H9 (cell line): ENCODE data around the gene DCANP1. TPM values are rescaled to one million over a fixed set of nuclear protein-coding genes. Genes with fewer than 3 reads are reported as not detected.
A peak's percentile ranks its signal among the peaks of the same experiment; 100 is the strongest.

ENCODE experiments used
- DNase-seq: peaks from one replicate; pipeline ENCODE4 v3.0.0-alpha.2; 2017
- H2AFZ ChIP-seq: one replicate; pipeline ENCODE4 v1.6.1; 2013; ENCODE audit warnings: mild to moderate bottlenecking, low read length, control low read depth, moderate library complexity
- H2AK5ac ChIP-seq: 2 replicates; pipeline ENCODE4 v1.6.1; 2013; ENCODE audit warnings: low read length, control low read depth, mixed read lengths; ENCODE audit not compliant: insufficient read length
- H2BK120ac ChIP-seq: one replicate; pipeline ENCODE4 v1.6.1; 2013; ENCODE audit warnings: low read depth, mild to moderate bottlenecking, low read length, control low read depth, inconsistent platforms; ENCODE audit not compliant: poor library complexity, severe bottlenecking
- H2BK12ac ChIP-seq: 2 replicates; pipeline ENCODE4 v1.6.1; 2013; ENCODE audit warnings: low read length, control low read depth, mixed read lengths, low read depth; ENCODE audit not compliant: insufficient read length
- H2BK15ac ChIP-seq: 2 replicates; pipeline ENCODE4 v1.6.1; 2013; ENCODE audit warnings: low read depth, low read length, control low read depth
- H2BK20ac ChIP-seq: one replicate; pipeline ENCODE4 v1.6.1; 2013; ENCODE audit warnings: low read depth, mild to moderate bottlenecking, low read length, control low read depth, inconsistent platforms; ENCODE audit not compliant: poor library complexity, severe bottlenecking
- H2BK5ac ChIP-seq: 2 replicates; pipeline ENCODE4 v1.6.1; 2013; ENCODE audit warnings: low read length, control low read depth, mixed read lengths; ENCODE audit not compliant: insufficient read length
- H3K14ac ChIP-seq: 2 replicates; pipeline ENCODE4 v1.6.1; 2013; ENCODE audit warnings: low read length, control low read depth; ENCODE audit not compliant: insufficient read depth
- H3K18ac ChIP-seq: 2 replicates; pipeline ENCODE4 v1.6.1; 2013; ENCODE audit warnings: low read depth, mild to moderate bottlenecking, mixed read lengths, low read length, control low read depth; ENCODE audit not compliant: insufficient read length
- H3K23ac ChIP-seq: 2 replicates; pipeline ENCODE4 v1.6.1; 2013; ENCODE audit warnings: low read length, control low read depth, mixed read lengths, low read depth; ENCODE audit not compliant: insufficient read length
- H3K23me2 ChIP-seq: 2 replicates; pipeline ENCODE4 v1.6.1; 2013; ENCODE audit warnings: low read depth, mild to moderate bottlenecking, mixed read lengths, low read length, control low read depth; ENCODE audit not compliant: insufficient read length, poor library complexity, severe bottlenecking
- H3K27ac ChIP-seq: 2 replicates; pipeline ENCODE4 v1.5.1; 2013; ENCODE audit warnings: low read length, control low read depth, mixed read lengths, low read depth; ENCODE audit not compliant: insufficient read length
- H3K27me3 ChIP-seq: 2 replicates; pipeline ENCODE4 v1.6.1; 2013; ENCODE audit warnings: low read length, control low read depth, inconsistent platforms; ENCODE audit not compliant: insufficient read depth
- H3K4ac ChIP-seq: 2 replicates; pipeline ENCODE4 v1.6.1; 2013; ENCODE audit warnings: low read depth, mild to moderate bottlenecking, control low read depth, inconsistent platforms, low read length, moderate library complexity
- H3K4me1 ChIP-seq: 2 replicates; pipeline ENCODE4 v1.6.1; 2013; ENCODE audit warnings: low read length, control low read depth, inconsistent platforms; ENCODE audit not compliant: insufficient read depth
- H3K4me2 ChIP-seq: 2 replicates; pipeline ENCODE4 v1.6.1; 2013; ENCODE audit warnings: low read length, control low read depth, mixed read lengths; ENCODE audit not compliant: insufficient read length, insufficient read depth
- H3K56ac ChIP-seq: 2 replicates; pipeline ENCODE4 v1.6.1; 2013; ENCODE audit warnings: low read depth, mild to moderate bottlenecking, mixed read lengths, low read length, control low read depth; ENCODE audit not compliant: insufficient read length
- H3K79me1 ChIP-seq: 2 replicates; pipeline ENCODE4 v1.6.1; 2013; ENCODE audit warnings: low read depth, mild to moderate bottlenecking, moderate library complexity, low read length, control low read depth, inconsistent platforms; ENCODE audit not compliant: insufficient read depth, poor library complexity, severe bottlenecking
- H3K79me2 ChIP-seq: 2 replicates; pipeline ENCODE4 v1.6.1; 2013; ENCODE audit warnings: low read length, control low read depth, inconsistent platforms; ENCODE audit not compliant: insufficient read depth
- H3K9ac ChIP-seq: 2 replicates; pipeline ENCODE4 v1.6.1; 2013; ENCODE audit warnings: low read length, control low read depth, mixed read lengths; ENCODE audit not compliant: insufficient read length; ENCODE audit errors: extremely low read depth
- H3K9me3 ChIP-seq: one replicate; pipeline ENCODE4 v1.6.1; 2013; ENCODE audit warnings: low read depth, low read length, inconsistent platforms; ENCODE audit not compliant: control insufficient read depth
- H3T11ph ChIP-seq: one replicate; pipeline ENCODE4 v1.6.1; 2013; ENCODE audit warnings: mild to moderate bottlenecking, low read length, control low read depth, inconsistent platforms
- H4K20me1 ChIP-seq: one replicate; pipeline ENCODE4 v1.6.1; 2013; ENCODE audit not compliant: control insufficient read depth, insufficient read length, insufficient read depth
- H4K5ac ChIP-seq: 2 replicates; pipeline ENCODE4 v1.6.1; 2013; ENCODE audit warnings: low read depth, mild to moderate bottlenecking, mixed read lengths, low read length, control low read depth; ENCODE audit not compliant: insufficient read length
- H4K8ac ChIP-seq: replicated peaks from 2 replicates; pipeline ENCODE4 v1.6.1; 2013; ENCODE audit warnings: low read length, control low read depth, mixed read lengths, low read depth; ENCODE audit not compliant: insufficient read length
- H4K91ac ChIP-seq: 2 replicates; pipeline ENCODE4 v1.6.1; 2013; ENCODE audit warnings: low read depth, mild to moderate bottlenecking, moderate library complexity, mixed read lengths, low read length, control low read depth; ENCODE audit not compliant: insufficient read length
- H3K27ac Mint-ChIP-seq, 3 experiments: 2 replicates in 2 of 3; 3 replicates in 1 of 3; pipeline ENCODE4 v1.8.0; 2020 to 2021; ENCODE audit warnings: mixed read lengths in 3 of 3, mild to moderate bottlenecking in 1 of 3, moderate library complexity in 1 of 3
- H3K27me3 Mint-ChIP-seq: 2 replicates; pipeline ENCODE4 v1.8.0; 2021; ENCODE audit warnings: low read depth, mild to moderate bottlenecking, moderate library complexity, mixed read lengths
- H3K36me3 Mint-ChIP-seq, 3 experiments: 2 replicates in 2 of 3; 3 replicates in 1 of 3; pipeline ENCODE4 v1.8.0; 2020 to 2021; ENCODE audit warnings: low read depth in 3 of 3, mixed read lengths in 3 of 3; ENCODE audit not compliant: insufficient read depth in 1 of 3
- H3K4me1 Mint-ChIP-seq, 2 experiments: 2 replicates each; pipeline ENCODE4 v1.8.0; 2020; ENCODE audit warnings: mixed read lengths in 2 of 2
- H3K4me3 Mint-ChIP-seq, 2 experiments: 2 replicates in 1 of 2; 3 replicates in 1 of 2; pipeline ENCODE4 v1.8.0; 2020 to 2021; ENCODE audit warnings: mild to moderate bottlenecking in 2 of 2, mixed read lengths in 2 of 2, moderate library complexity in 1 of 2
- H3K9me3 Mint-ChIP-seq, 2 experiments: 2 replicates in 1 of 2; 3 replicates in 1 of 2; pipeline ENCODE4 v1.8.0; 2020; ENCODE audit warnings: mild to moderate bottlenecking in 2 of 2, mixed read lengths in 2 of 2, moderate library complexity in 1 of 2
- WGBS: extraction: QIAGEN DNeasy Blood & Tissue Kit; methylation state at CpG from one replicate; pipeline ENCODE4 v1.1.7; 2013; ENCODE audit warnings: missing lambda C conversion rate, low lambda C conversion rate, mixed read lengths; ENCODE audit not compliant: insufficient read length; ENCODE audit errors: extremely low coverage; 5-methylcytosine and 5-hydroxymethylcytosine counted together
- total RNA-seq: library from RNA; stranded (reverse); gene quantifications from 2 replicates; pipeline ENCODE4 v1.2.1, GENCODE V29; 2021
- TF ChIP-seq, protein P1 (sequence below): fragments of 200-600 bp; sonication (generic); conservative IDR thresholded peaks from 3 replicates; pipeline ENCODE4 v1.8.0; 2021; ENCODE audit warnings: antibody characterized with exemption, mild to moderate bottlenecking

DCANP1 gene
- total RNA-seq, 1 experiment from 2014 or later = not detected

- no peak overlapping the region for H3K9ac ChIP-seq
- no peak overlapping the region for H4K8ac ChIP-seq
- peaks cover 0 to 13% (median 2%) of the 10 kb centered on the region in 3 experiments; a peak in 3 of 7 replicates for H3K36me3 Mint-ChIP-seq
- H3K27ac ChIP-seq = no peak overlapping the region
- H3K27me3 ChIP-seq = peaks cover 13% of the 10 kb centered on the region; the same call in 1 of the 2 replicates
- no peak overlapping the region for H3K23ac ChIP-seq
- H2BK12ac ChIP-seq = no peak overlapping the region
- H3T11ph ChIP-seq = no peak overlapping the region
- H3K9me3 ChIP-seq = no peaks in the 10 kb centered on the region
- peaks cover 60% of the 10 kb centered on the region for H3K27me3 Mint-ChIP-seq
- no CpG with 5 or more reads among the region's 5 CpGs for whole genome bisulfite sequencing
- no peak overlapping the region for H3K56ac ChIP-seq
- peaks cover 12% of the 10 kb centered on the region; the same call in 1 of the 2 replicates for H3K79me2 ChIP-seq
- peaks cover 0 to 2% of the 10 kb centered on the region in 2 experiments; a peak in 1 of 5 replicates for H3K9me3 Mint-ChIP-seq
- no peak overlapping the region for H4K91ac ChIP-seq
- H4K20me1 ChIP-seq = peaks cover 2% of the 10 kb centered on the region
- no peak overlapping the region for H4K5ac ChIP-seq
- H3K4me3 Mint-ChIP-seq = peak overlapping the region; percentile 28 to 63; a peak in 3 of 5 replicates
- no peak overlapping the region for H3K27ac Mint-ChIP-seq
- peaks cover 11% of the 10 kb centered on the region; the same call in 1 of the 2 replicates for H3K4me1 ChIP-seq
- H2BK5ac ChIP-seq = no peak overlapping the region
- TF ChIP-seq, protein P1, sequence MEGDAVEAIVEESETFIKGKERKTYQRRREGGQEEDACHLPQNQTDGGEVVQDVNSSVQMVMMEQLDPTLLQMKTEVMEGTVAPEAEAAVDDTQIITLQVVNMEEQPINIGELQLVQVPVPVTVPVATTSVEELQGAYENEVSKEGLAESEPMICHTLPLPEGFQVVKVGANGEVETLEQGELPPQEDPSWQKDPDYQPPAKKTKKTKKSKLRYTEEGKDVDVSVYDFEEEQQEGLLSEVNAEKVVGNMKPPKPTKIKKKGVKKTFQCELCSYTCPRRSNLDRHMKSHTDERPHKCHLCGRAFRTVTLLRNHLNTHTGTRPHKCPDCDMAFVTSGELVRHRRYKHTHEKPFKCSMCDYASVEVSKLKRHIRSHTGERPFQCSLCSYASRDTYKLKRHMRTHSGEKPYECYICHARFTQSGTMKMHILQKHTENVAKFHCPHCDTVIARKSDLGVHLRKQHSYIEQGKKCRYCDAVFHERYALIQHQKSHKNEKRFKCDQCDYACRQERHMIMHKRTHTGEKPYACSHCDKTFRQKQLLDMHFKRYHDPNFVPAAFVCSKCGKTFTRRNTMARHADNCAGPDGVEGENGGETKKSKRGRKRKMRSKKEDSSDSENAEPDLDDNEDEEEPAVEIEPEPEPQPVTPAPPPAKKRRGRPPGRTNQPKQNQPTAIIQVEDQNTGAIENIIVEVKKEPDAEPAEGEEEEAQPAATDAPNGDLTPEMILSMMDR = no peak
- no peak overlapping the region for H2BK20ac ChIP-seq
- H3K4ac ChIP-seq = no peak overlapping the region
- H3K14ac ChIP-seq = no peak overlapping the region
- no peak overlapping the region for H3K4me2 ChIP-seq
- H3K23me2 ChIP-seq = peaks cover 16% of the 10 kb centered on the region
- DNase-seq = no peak
- no peak overlapping the region for H2AFZ ChIP-seq
- H3K4me1 Mint-ChIP-seq = peaks cover 38 to 44% of the 10 kb centered on the region in 2 experiments
- peaks cover 8% of the 10 kb centered on the region for H3K79me1 ChIP-seq
- no peak overlapping the region for H3K18ac ChIP-seq
- H2BK120ac ChIP-seq = no peak overlapping the region
- no peak overlapping the region for H2BK15ac ChIP-seq
- no peak overlapping the region for H2AK5ac ChIP-seq
These were observed 50.1 kb downstream of the DCANP1 start for GRCh38 chr5:135397084-135397483.
